Measurements from ENCODE around the gene IMPDH2.
"Not testable (repeated sequence)": the region's sequence is repeated elsewhere in the genome, so short reads cannot be mapped to it uniquely, and the experiment has no call there.

Gene IMPDH2

GRCh38 chr3:49021213-49021812 is 7.9 kb downstream of the IMPDH2 start:
- DNase-seq, result peak; percentile 83

GRCh38 chr3:49020330-49021212 is 8.6 kb downstream of the IMPDH2 start:
- DNase-seq, result no peak

- DNase-seq, result no peak
Measured at GRCh38 chr3:49019941-49020329, 9.3 kb downstream of the IMPDH2 start.

- DNase-seq, result no peak
Measured at GRCh38 chr3:49018707-49019006, 10.5 kb downstream of the IMPDH2 start.

GRCh38 chr3:49017971-49018706 is 11.1 kb downstream of the IMPDH2 start, which contains the start of gene DALRD3:
Gene DALRD3, minus strand, starts transcription at chr3:49018580. Its CDS starts 16 bp downstream, at chr3:49018564.
- DNase-seq, result no peak

- no peak for DNase-seq
Measured at GRCh38 chr3:49017229-49017970, 11.8 kb downstream of the IMPDH2 start.

GRCh38 chr3:49016414-49017228 is 12.6 kb downstream of the IMPDH2 start:
- DNase-seq, result no peak

- DNase-seq, result no peak
Measured at GRCh38 chr3:49015765-49016164, 13.4 kb downstream of the IMPDH2 start.

GRCh38 chr3:49015072-49015471 is 14.1 kb downstream of the IMPDH2 start:
- no peak for DNase-seq

- DNase-seq, result no peak
Measured at GRCh38 chr3:49013738-49014660, 15.2 kb downstream of the IMPDH2 start.

GRCh38 chr3:49013113-49013737 is 16.0 kb downstream of the IMPDH2 start:
- no peak for DNase-seq

GRCh38 chr3:49012441-49013017 is 16.7 kb downstream of the IMPDH2 start:
- no peak for DNase-seq

GRCh38 chr3:49009396-49009795 is 19.8 kb downstream of the IMPDH2 start:
- DNase-seq, result no peak

GRCh38 chr3:49008627-49009026 is 20.6 kb downstream of the IMPDH2 start:
- not testable (repeated sequence) for DNase-seq

GRCh38 chr3:49007771-49008528 is 21.2 kb downstream of the IMPDH2 start:
- no peak for DNase-seq

- DNase-seq, result peak; percentile 88
Measured at GRCh38 chr3:49007068-49007770, 22.0 kb downstream of the IMPDH2 start, which contains the start of gene WDR6. Gene WDR6, plus strand, starts transcription at chr3:49007391. Its CDS starts 41 bp downstream, at chr3:49007432.

GRCh38 chr3:49006408-49007067 is 22.7 kb downstream of the IMPDH2 start:
- no peak for DNase-seq

GRCh38 chr3:49005998-49006397 is 23.2 kb downstream of the IMPDH2 start:
- no peak for DNase-seq

All from DMS 273 treated with DMSO at 0.1 percent for 48 hours (cell line).